ENCODE data around the gene ZNF146.
"Not testable (repeated sequence)": the region's sequence is repeated elsewhere in the genome, so short reads cannot be mapped to it uniquely, and the experiment has no call there.

The ZNF146 gene

DNA sequence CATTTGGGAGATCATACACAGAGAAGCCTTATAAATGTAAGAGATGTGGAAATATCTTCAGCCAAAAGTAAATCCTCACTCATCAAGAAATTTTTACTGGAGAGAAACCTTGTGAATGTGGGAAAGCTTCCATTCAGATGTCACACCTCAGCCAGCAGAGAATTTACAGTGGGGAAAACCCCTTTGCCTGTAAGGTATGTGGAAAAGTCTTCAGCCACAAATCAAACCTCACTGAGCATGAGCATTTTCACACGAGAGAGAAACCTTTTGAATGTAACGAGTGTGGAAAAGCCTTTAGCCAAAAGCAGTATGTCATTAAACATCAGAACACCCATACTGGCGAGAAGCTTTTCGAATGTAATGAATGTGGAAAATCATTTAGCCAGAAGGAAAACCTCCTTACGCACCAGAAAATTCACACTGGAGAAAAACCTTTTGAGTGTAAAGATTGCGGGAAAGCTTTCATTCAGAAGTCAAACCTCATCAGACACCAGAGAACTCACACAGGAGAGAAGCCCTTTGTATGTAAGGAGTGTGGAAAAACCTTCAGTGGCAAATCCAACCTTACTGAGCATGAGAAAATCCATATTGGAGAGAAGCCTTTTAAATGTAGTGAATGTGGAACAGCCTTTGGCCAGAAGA is 21.5 kb downstream of the ZNF146 start:
- DNase-seq = no peak

DNA sequence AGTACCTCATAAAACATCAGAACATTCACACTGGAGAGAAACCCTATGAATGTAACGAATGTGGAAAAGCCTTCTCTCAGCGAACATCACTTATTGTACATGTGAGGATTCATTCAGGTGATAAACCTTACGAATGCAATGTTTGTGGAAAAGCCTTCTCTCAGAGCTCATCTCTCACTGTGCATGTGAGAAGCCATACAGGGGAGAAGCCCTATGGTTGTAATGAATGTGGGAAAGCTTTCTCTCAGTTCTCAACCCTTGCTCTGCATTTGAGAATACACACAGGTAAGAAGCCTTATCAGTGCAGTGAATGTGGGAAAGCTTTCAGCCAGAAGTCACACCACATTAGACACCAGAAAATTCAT is 22.0 kb downstream of the ZNF146 start:
- DNase-seq = no peak

DNA sequence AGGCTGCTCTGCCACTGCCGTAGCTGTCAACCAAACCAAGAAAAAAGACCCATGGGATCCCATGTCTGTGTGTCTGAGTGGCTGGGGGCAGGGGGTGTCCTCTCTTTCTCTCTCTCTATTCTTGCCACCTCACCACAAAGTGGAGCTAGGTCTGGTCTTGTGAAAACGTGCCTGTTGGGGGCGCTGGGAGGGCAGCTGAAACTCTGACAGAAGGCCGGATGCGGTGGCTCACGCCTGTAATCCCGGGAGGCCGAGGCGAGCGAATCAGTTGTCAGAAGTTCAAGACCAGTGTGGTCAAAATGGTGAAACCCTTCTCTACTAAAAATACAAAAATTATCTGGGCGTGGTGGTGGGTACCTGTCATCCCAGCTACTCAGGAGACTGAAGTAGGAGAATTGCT is 29.2 kb downstream of the ZNF146 start:
- DNase-seq = no peak

DNA sequence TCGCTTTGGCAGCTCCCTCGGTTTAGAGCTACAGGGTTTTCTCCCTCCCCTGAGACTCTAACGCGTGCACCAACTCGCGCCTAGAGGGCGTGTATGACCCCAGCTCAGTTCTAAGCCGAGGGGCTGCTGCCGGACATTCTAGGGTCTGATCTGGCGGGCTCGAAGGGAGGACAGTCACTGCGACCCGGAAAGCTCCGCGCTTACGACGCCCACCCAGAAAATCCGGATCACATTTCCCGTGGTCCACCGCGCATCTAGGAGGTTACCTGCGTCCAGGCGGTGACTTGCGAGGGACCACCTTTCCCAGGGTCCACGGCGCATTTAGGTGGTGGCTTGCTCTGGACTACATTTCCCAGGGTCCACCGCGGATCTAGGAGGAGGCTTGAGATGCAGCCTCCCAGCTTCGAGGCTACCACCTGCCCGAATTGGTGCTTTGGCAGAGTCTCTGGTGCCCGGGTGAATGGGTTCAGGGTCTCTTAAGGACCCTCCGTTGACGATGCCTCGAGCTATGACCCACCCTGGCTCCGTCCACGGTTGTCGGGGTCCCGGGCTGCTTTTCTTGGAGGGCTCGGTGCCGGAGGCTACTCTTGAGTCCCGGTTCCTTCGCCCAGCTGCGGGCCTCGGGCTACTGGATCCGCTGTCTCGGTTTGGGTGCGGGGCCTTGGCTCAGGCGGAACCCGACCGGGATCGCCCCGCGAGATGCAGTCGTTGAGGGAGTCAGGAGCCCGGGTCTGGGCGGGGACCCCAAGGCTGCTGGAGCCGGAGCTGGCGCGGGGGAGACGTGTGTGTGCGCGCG is 30.5 kb downstream of the ZNF146 start:
- DNase-seq = no peak

DNA sequence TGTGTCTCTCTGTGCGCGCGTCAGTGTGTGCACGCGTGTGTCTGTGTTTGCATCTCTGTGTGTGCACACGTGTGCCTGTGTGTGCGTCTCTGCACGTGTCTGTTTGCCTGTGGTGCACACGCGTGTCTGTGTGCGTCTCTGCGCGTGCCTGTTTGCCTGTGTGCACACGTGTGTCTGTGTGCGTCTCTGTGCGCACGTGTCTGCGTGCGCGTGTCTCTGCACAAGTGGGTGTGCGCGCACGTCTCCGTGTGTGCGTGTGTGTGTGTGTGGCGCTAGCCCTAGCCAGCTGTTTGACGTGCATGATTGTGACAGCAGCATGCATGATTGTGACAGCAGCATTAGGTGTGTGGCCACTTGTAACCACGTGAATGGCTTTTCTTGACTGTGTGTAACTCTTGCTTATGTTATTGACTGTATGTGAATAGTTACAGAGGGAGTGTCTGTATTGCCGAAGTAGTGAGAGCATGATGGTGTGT is 31.1 kb downstream of the ZNF146 start:
- DNase-seq = no peak

DNA sequence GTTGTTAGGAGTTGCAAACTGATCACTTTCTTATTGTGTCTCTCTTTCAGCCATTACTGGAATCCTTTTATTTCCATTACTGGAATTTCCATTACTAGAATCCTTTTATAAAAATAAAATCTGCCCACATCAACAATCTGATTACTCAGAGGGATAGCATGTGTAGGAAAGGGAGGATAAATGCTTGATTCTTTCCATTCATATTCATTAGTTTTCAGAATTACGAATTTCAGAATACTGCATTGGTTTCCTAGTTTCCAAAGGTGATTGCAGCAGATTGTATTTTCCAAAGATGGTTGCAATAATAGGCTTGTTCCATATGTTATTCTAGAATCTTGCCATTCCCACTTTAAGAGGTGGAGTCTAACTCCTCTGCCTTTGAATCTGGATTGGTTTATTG is 37.1 kb downstream of the ZNF146 start:
- DNase-seq = no peak

DNA sequence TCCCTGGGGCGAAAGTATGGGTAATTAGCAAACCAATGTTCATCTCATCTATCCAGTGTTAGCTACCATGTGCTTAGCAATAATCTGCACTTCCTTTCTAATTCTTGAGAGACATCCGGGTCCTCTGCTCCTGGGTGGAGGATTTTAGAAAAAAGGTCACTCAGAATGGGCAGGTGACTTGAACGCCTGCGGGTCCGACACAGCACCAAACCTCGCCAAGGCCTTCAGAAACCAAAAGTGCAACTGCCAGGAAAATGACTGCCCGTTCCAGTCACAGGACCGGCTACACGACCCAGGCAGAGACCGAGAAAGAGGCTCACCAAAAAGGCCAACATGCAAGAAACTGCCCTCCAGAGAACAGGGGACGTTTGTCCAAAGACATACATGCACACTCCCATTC is 39.9 kb downstream of the ZNF146 start:
- no peak for DNase-seq

DNA sequence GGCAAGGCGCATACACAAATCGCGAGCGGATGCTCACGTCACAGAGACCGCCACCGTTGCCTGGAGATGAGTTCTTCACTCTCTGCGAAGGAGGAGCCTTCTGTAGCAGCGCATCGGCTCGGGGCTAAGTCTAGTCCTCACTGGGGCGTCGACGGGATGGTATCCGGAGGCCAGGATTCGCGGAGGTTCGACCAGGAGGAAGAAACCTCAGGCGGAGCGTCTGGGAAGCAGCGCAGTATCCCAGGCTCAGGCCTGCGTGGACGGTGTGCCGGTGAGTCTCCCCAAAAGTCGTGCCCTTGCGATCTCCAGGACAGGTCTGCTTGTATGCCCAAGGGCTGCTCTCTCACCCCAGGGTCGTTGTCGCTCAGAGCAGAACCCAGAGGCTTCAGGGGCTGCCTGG is 40.4 kb downstream of the ZNF146 start:
- no peak for DNase-seq

DNA sequence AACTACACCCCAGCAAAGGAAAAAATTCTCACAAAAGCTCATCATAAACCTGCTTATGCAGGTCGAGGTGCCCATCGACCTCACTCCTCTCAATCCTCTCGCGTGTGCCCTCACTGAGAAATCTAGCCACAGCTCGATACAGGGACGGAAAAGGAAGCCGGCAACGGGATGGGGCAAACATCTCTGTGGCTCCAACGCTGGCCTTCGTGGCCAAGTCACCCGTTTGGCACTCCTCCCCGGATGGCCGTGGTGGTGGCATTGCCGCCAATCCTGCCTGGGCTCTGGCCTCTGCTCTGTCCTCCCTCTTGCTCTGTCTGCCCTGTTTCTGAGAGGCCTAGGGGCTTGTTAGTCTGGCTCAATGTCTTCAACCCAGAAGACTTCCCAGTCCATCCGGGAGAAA is 41.2 kb downstream of the ZNF146 start:
- DNase-seq = no peak

DNA sequence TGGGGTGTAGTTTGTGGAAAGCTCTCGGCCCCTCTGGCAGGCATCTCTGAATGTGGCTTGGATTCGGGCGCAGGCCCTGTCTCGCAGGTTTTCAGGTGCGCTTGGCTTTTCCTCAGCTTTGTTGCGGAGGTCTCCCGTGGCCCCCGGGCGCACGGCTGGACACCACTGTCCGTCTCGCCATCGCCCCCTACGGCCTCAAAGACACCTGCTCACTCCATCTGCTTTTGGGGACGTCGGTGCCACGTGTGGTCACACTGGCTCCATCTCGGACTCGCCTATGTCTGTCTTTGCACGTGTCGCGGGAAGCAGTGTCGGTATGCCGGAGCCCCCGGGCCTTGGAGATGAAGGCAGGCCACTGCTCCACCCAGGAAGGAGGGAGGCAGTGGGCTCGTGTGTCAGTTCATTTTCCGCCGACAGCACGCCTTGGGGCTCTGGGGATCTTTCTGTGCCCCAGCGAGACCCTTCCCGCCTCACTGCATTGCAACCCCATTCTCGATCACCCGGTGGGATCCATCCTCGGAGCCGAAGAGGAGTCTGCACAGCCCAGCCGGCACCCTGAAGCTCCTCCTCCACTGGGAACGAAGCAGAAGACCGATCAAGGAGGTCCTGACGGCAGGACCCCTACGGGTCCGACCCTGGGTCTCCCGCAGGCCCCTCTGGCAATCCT is 42.1 kb downstream of the ZNF146 start:
- no peak for DNase-seq

DNA sequence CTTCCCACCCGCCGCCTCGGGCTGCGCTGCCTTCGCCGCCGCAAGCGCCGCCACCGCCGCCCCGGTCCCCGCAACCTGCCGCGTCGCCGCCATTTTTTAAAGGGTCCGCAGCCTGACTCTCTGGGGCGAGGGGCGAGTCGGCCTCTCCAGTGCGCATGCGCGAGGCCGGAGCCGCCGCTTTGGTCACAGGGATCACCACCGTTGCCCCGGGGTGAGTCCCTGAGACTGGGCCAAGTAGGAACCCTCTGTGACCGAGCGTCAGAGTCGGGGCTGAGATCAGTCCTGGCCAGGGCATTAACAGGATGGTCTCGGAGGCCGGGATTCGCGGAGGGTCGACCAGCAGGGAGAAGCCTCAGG is 42.6 kb downstream of the ZNF146 start:
- DNase-seq = no peak

DNA sequence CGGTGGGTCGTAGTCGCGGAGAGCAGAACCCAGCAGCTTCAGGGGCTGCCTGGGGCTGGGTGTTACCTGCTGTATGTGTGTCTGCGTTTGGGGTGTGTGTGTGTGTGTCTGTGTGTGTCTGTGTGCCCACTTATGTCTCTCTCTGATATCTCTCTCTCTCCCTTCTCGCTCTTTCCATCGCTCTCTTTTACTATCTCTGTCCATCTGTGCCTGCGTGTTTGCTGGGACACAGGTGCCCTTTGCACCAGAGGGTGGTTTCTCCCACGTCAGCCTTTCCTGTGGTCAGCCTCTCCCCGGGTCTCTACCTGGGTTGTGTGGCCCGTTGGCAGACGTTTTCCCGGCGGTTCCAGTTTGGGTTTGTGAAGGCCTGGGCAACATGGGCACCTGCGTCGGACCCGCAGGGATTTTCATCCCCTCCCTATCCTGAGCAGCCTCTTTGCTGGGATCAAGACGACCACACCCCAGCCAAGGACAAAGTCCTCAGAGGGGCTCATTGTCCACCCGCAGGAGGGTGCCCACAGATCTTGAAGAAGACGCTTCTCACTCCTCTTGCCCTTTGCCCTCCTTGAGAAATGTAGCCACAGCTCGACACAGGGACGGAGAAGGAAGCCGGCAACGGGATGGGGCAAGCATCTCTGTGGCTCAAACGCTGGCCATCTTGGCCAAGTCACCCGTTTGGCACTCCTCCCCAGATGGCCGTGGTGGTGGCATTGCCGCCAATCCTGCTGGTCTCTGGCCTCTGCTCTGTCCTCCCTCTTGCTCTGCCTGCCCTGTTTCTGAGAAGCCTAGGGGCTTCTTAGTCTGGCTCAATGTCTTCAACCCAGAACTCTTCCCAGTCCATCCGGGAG is 43.3 kb downstream of the ZNF146 start:
- DNase-seq = no peak

DNA sequence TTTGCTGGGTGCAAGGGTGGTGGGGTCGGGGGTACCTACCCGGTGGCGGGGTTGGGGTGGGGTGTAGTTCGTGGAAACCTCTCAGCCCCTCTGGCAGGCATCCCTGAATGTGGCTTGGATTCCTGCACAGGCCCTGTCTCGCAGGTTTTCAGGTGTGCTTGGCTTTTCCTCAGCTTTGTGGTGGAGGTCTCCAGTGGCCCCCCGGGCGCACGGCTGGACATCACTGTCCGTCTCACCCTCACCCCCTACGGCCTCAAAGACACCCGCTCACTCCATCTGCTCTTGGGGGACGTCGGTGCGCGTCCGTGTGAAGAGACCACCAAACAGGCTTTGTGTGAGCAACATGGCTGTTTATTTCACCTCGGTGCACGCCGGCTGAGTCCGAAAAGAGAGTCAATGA is 44.3 kb downstream of the ZNF146 start:
- DNase-seq = no peak

DNA sequence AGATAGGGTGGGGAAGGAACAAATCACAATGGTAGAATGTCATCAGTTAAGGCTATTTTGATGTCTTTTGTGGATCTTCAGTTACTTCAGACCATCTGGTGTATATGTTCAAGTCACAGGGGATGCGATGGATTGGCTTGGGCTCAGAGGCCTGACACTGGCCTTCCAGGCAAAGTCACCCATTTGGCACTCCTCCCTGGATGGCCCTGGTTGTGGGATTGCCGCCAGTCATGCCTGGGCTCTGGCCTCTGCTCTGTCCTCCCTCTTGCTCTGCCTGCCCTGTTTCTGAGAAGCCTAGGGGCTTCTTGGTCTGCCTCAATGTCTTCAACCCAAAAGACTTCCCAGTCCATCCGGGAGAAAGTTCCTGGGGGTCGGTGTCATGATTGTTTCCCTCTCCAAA is 50.2 kb downstream of the ZNF146 start:
- DNase-seq = no peak

DNA sequence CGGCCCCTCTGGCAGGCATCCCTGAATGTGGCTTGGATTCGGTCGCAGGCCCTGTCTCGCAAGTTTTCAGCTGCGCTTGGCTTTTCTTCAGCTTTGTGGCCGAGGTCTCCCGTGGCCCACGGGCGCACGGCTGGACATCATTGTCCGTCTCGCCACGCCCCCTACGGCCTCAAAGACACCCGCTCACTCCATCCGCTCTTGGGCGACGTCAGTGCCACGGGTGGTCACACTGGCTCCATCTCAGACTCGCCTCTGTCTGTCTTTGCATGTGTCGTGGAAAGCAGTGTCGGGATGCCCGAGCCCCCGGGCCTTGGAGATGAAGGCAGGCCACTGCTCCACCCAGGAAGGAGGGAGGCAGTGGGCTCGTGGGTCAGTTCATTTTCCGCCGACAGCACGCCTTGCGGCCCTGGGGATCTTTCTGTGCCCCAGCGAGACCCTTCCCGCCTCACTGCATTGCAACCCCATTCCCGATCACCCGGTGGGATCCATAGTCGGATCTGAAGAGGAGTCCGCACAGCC is 51.0 kb downstream of the ZNF146 start:
- no peak for DNase-seq

DNA sequence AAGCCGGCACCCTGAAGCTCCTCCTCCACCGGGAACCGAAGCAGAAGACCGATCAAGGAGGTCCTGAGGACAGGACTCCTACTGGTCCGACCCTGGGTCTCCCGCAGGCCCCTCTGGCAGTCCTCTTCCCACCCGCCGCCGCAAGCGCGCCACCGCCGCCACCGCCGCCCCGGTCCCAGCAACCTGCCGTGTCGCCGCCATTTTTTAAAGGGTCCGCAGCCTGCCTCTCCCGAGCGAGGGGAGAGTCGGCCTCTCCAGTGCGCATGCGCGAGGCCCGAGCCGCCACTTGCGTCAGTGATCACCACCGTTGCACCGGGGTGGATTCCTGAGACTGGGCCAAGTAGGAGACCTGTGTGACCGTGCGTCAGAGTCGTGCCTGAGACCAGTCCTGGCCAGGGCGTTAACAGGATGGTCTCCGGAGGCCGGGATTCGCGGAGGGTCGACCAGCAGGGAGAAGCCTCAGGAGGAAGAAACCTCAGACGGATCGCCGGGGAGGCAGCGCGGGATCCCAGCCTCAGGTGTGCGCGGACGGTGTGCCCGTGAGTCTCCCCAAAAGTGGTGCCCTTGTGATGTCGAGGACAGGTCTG is 51.6 kb downstream of the ZNF146 start:
- no peak for DNase-seq

DNA sequence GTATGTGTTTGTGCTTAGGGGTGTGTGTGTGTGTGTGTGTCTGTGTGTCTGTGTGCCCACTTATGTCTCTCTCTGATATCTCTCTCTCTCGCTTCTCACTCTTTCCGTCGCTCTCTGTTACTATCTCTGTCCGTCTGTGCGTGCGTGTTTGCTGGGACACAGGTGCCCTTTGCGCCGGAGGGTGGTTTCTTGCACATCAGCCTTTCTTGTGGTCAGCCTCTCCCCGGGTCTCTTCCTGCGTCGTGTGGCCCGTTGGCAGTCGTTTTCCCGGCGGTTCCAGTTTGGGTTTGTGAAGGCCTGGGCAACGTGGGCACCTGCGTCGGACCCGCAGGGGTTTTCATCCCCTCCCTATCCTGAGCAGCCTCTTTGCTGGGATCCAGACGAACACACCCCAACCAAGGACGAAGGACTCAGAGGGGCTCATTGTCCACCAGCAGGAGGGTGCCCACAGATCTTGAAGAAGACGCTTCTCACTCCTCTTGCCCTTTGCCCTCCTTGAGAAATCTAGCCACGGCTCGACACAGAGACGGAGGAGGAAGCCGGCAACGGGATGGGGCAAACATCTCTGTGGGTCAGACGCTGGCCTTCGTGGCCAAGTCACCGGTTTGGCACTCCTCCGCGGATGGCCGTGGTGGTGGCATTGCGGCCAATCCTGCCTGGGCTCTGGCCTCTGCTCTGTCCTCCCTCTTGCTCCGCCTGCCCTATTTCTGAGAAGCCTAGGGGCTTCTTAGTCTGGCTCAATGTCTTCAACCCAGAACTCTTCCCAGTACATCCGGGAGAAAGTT is 52.3 kb downstream of the ZNF146 start:
- DNase-seq = no peak

DNA sequence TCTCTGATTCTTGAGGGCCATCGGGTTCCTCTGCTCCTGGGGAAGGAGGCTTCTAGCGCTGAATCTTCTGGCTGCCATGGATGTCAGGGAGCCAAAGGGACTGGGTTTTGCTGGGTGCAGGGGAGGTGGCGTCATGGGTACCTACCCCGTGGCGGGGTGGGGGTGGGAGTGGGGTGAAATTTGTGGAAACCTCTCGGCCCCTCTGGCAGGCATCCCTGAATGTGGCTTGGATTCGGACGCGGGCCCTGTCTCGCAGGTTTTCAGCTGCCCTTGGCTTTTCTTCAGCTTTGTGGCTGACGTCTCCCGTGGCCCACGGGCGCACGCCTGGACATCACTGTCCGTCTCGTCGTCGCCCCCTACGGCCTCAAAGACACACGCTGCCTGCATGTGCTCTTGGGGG is 53.2 kb downstream of the ZNF146 start:
- DNase-seq = not testable (repeated sequence)

DNA sequence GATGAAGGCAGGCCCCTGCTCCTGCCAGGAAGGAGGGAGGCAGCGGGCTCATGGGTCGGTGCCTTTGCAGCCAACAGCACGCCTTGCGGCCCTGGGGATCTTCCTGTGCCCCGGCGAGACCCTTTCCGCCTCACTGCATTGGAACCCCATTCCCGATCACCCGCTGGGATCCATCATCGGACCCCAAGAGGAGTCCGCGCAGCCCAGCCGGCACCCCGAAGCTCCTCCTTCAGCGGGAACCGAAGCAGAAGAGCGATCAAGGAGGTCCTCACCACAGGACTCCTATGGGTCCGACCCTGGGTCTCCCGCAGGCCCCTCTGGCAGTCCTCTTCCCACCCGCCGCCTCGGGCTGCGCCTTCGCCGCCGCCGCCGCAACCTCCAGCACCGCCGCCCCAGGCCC is 53.7 kb downstream of the ZNF146 start:
- DNase-seq = not testable (repeated sequence)

DNA sequence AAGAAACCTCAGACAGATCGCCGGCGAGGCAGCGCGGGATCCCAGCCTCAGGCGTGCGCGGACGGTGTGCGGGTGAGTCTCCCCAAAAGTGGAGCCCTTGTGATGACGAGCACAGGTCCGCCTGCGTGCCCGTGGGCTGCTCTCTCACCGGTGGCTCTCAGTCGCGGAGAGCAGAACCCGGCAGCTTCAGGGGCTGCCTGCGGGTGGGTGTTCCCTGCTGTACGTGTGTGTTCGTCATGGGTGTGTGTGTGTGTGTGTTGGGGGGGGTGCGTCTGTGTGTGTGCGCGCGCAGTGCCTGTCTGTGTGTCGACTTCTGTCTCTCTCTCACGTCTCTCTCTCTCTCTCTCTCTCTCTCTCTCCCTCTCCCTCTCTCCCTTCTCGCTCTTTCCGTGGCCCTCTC is 54.4 kb downstream of the ZNF146 start:
- not testable (repeated sequence) for DNase-seq
